ENCODE data around the gene STRA8.

The STRA8 gene

GRCh38 chr7:135270577-135271254, 37.1 kb downstream of the STRA8 start:
- no peak for DNase-seq

GRCh38 chr7:135271255-135271615, 37.6 kb downstream of the STRA8 start:
- DNase-seq = no peak

- DNase-seq = no peak
Measured at GRCh38 chr7:135272303-135272702, 38.7 kb downstream of the STRA8 start.

GRCh38 chr7:135273581-135273980, 39.9 kb downstream of the STRA8 start:
- no peak for DNase-seq

- peak; percentile 17 to 69 (median 49) for DNase-seq
Measured at GRCh38 chr7:135274495-135275268, 41.0 kb downstream of the STRA8 start.

GRCh38 chr7:135275971-135276580, 42.4 kb downstream of the STRA8 start:
- DNase-seq = no peak

GRCh38 chr7:135277161-135277560, 43.5 kb downstream of the STRA8 start:
- no peak for DNase-seq

GRCh38 chr7:135281363-135281949, 47.8 kb downstream of the STRA8 start:
- DNase-seq = peak in 4 of 5 experiments; percentile 52 to 90 (median 60)

GRCh38 chr7:135282561-135283254, 49.1 kb downstream of the STRA8 start:
- peak in 2 of 5 experiments; percentile 9 to 86 for DNase-seq

- DNase-seq = no peak
Measured at GRCh38 chr7:135283959-135284638, 50.5 kb downstream of the STRA8 start.

- no peak for DNase-seq
Measured at GRCh38 chr7:135285547-135286233, 52.1 kb downstream of the STRA8 start.

GRCh38 chr7:135286876-135287275, 53.2 kb downstream of the STRA8 start:
- DNase-seq = no peak

GRCh38 chr7:135290594-135290993, 57.0 kb downstream of the STRA8 start:
- DNase-seq = no peak

GRCh38 chr7:135291809-135292253, 58.2 kb downstream of the STRA8 start:
- no peak for DNase-seq

GRCh38 chr7:135299235-135299634, 65.6 kb downstream of the STRA8 start:
- DNase-seq = no peak

GRCh38 chr7:135300913-135301765, 67.5 kb downstream of the STRA8 start:
- no peak for DNase-seq

Measured in T-helper 2 cell (primary cell).